Neutrophil (primary cell): Measurements from ENCODE around the gene HOXD12.

Source experiments
- H3K27ac ChIP-seq: fragments of 200-600 bp; sonication (generic); 2 replicates; pipeline ENCODE4 v1.5.1; 2016; ENCODE audit warnings: mild to moderate bottlenecking, moderate library complexity
- H3K27me3 ChIP-seq: fragments of 200-600 bp; sonication (generic); 2 replicates; pipeline ENCODE4 v1.6.0; 2016; ENCODE audit warnings: mild to moderate bottlenecking
- H3K36me3 ChIP-seq: fragments of 200-600 bp; sonication (generic); 2 replicates; pipeline ENCODE4 v1.5.1; 2017
- H3K4me1 ChIP-seq, 2 experiments: fragments of 200-600 bp in 1 of 2; sonication (generic) in 1 of 2; 1 replicate in 1 of 2; 2 replicates in 1 of 2; pipeline versions ENCODE4 v1.5.1 to v1.6.1; 2013 to 2016; ENCODE audit warnings: low read depth in 1 of 2, low read length in 1 of 2, mild to moderate bottlenecking in 1 of 2, moderate library complexity in 1 of 2; ENCODE audit not compliant: control insufficient read depth in 1 of 2, insufficient read depth in 1 of 2
- H3K4me3 ChIP-seq, 2 experiments: fragments of 200-600 bp in 1 of 2; sonication (generic) in 1 of 2; 1 replicate in 1 of 2; 2 replicates in 1 of 2; pipeline ENCODE4 v1.5.1; 2013 to 2016; ENCODE audit warnings: low read depth in 1 of 2, low read length in 1 of 2, mild to moderate bottlenecking in 1 of 2, moderate library complexity in 1 of 2
- H3K9me3 ChIP-seq: fragments of 200-600 bp; sonication (generic); 2 replicates; pipeline ENCODE4 v1.5.1; 2016
- CTCF ChIP-seq: fragments of 200-600 bp; sonication (generic); IDR thresholded peaks from 2 replicates; pipeline ENCODE4 v1.5.1; 2016; ENCODE audit warnings: antibody characterized with exemption

HOXD12 gene

GRCh38 chr2:176067589-176068418 lies 31.8 kb upstream of the HOXD12 start:
- Histone ChIP-seq H3K4me1 (peaks cover 20 to 25% of the 10 kb centered on the region in 2 experiments), H3K9me3 (no peaks in the 10 kb centered on the region), H3K27me3 (peaks cover 100% of the 10 kb centered on the region), H3K27ac (no peak overlapping the region), H3K36me3 (no peaks in the 10 kb centered on the region), H3K4me3 (peak overlapping the region in 1 of 2 experiments; percentile 4)
- TF ChIP-seq CTCF, result no peak

GRCh38 chr2:176068419-176068832 lies 31.2 kb upstream of the HOXD12 start:
- TF ChIP-seq CTCF, result no peak
- Histone ChIP-seq H3K4me1 (peaks cover 20 to 25% of the 10 kb centered on the region in 2 experiments), H3K9me3 (no peaks in the 10 kb centered on the region), H3K36me3 (no peaks in the 10 kb centered on the region), H3K27me3 (peaks cover 100% of the 10 kb centered on the region), H3K4me3 (no peak overlapping the region), H3K27ac (no peak overlapping the region)

GRCh38 chr2:176071330-176072291 lies 28.0 kb upstream of the HOXD12 start:
- Histone ChIP-seq H3K4me3 (no peak overlapping the region), H3K4me1 (peaks cover 20 to 25% of the 10 kb centered on the region in 2 experiments), H3K36me3 (no peaks in the 10 kb centered on the region), H3K27ac (no peak overlapping the region), H3K9me3 (no peaks in the 10 kb centered on the region), H3K27me3 (peaks cover 100% of the 10 kb centered on the region)
- no peak for TF ChIP-seq CTCF

- peaks cover 14 to 19% of the 10 kb centered on the region in 2 experiments for H3K4me1 ChIP-seq
- peaks cover 100% of the 10 kb centered on the region for H3K27me3 ChIP-seq
- H3K27ac ChIP-seq, result no peak overlapping the region
- no peaks in the 10 kb centered on the region for H3K9me3 ChIP-seq
- no peak overlapping the region for H3K4me3 ChIP-seq
- TF ChIP-seq CTCF, result no peak
- H3K36me3 ChIP-seq, result no peaks in the 10 kb centered on the region
Measured at GRCh38 chr2:176072292-176072669, 27.3 kb upstream of the HOXD12 start.

- no peak for TF ChIP-seq CTCF
- Histone ChIP-seq H3K27me3 (peaks cover 100% of the 10 kb centered on the region), H3K4me3 (no peak overlapping the region), H3K9me3 (no peaks in the 10 kb centered on the region), H3K36me3 (no peaks in the 10 kb centered on the region), H3K4me1 (peaks cover 5 to 9% of the 10 kb centered on the region in 2 experiments), H3K27ac (no peak overlapping the region)
Measured at GRCh38 chr2:176072951-176073904, 26.4 kb upstream of the HOXD12 start.
